OCI-LY1 (cell line): ENCODE measurements around the gene PDE9A.

Experiments used
- EZH2 ChIP-seq: fragments of 200-600 bp; sonication (generic), shearing (Covaris generic); IDR thresholded peaks from 2 replicates; pipeline ENCODE4 v1.8.0; 2017; ENCODE audit warnings: borderline replicate concordance, mixed run types, mild to moderate bottlenecking, antibody characterized with exemption, low read length, moderate library complexity, mixed read lengths
- TF ChIP-seq, protein P1 (sequence below): fragments of 200-600 bp; sonication (generic), shearing (Covaris generic); IDR thresholded peaks from 2 replicates; pipeline ENCODE4 v1.5.1; 2017; ENCODE audit warnings: mild to moderate bottlenecking, antibody characterized with exemption, low read length, moderate library complexity, mixed read lengths

DNA sequence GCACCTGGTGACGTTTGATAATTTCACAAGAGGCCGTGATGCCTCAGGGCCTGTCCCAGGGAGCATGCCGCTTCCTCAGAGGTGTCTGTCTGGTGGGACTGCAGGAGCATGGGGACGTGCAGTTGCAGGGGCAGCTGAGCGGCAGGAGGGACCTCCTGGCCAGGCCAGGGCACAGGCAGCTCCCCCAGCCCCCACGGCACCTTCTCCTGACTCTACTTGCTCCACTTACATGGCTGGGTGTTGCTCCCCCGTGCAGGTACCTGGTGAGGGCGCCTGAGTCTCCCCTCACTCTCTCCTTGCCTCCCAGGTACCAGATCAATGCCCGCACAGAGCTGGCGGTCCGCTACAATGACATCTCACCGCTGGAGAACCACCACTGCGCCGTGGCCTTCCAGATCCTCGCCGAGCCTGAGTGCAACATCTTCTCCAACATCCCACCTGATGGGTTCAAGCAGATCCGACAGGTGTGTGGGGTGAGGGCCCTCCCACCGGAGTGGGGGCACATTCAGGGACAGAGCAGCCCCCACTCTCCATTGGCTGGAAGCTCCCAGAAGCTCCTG is 108.4 kb downstream of the PDE9A start:
- TF ChIP-seq, protein P1, sequence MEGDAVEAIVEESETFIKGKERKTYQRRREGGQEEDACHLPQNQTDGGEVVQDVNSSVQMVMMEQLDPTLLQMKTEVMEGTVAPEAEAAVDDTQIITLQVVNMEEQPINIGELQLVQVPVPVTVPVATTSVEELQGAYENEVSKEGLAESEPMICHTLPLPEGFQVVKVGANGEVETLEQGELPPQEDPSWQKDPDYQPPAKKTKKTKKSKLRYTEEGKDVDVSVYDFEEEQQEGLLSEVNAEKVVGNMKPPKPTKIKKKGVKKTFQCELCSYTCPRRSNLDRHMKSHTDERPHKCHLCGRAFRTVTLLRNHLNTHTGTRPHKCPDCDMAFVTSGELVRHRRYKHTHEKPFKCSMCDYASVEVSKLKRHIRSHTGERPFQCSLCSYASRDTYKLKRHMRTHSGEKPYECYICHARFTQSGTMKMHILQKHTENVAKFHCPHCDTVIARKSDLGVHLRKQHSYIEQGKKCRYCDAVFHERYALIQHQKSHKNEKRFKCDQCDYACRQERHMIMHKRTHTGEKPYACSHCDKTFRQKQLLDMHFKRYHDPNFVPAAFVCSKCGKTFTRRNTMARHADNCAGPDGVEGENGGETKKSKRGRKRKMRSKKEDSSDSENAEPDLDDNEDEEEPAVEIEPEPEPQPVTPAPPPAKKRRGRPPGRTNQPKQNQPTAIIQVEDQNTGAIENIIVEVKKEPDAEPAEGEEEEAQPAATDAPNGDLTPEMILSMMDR = no peak
- TF ChIP-seq EZH2 = no peak
